ENCODE measurements around the gene WBP1. TPM values are rescaled to one million over a fixed set of nuclear protein-coding genes. Genes with fewer than 3 reads are reported as not detected.

Gene WBP1
- total and polyA plus RNA-seq, 10 of the 15 experiments (the other 5 are each of a cell fraction or from before 2014, with no cell fraction given) = 4.2 to 76.8 (median 43.8) TPM

DNA sequence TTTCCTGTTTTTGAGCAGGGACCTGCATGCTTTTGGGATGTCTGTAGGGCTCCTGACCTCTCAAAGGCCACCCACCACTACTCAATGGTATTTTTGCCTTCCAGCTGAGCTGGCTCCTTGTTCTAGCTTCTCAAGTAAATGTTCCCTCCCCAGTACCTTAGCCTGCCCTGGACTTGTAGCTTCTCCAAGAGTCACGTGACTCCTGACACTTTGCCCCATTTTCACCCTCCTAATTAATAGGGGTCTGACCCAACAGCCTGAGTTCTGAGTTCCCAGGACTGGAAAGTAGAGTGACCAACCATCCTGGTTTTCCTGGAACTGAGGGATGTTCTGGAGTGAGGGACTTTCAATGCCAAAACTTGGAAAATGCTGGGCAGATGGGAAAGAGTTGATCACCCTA, 37.2 kb downstream of the WBP1 start:
- BruUV-seq (replicated peaks) = no TSS peak
- ChIA-PET CTCF (interaction anchor here (0.6 to 19.4 kb wide), 4 partner anchors 12 to 234 kb away, joined by 3 to 280 read pairs (median 3); partner anchors contain the start of genes CCDC142, PCGF1 and TTC31), POLR2A (no interaction called here), SMC1A (ENCODE audit: uncharacterized antibody, unreplicated experiment) (interaction anchor here (1.0 kb wide), 1 partner anchor 37 kb away, joined by 3 read pairs; no protein-coding TSS in a partner anchor), RAD21 (ENCODE audit: unreplicated experiment) (no interaction called here)
- Histone ChIP-seq H3K4me2 (ENCODE audit: control insufficient read depth, insufficient read depth) (no peak overlapping the region), H3K9me3 (replicated peaks; ENCODE audit: control insufficient read depth, insufficient read depth, low read length) (no peaks in the 10 kb centered on the region), H3K4me1 (ENCODE audit: control insufficient read depth, insufficient read depth, low read length) (peaks cover 6% of the 10 kb centered on the region; the same call in 1 of the 2 replicates), H3K27ac (ENCODE audit: control insufficient read depth, insufficient read depth) (no peak overlapping the region), H2AFZ (ENCODE audit: control insufficient read depth, low read depth, low read length) (no peak overlapping the region), H3K79me2 (ENCODE audit: control insufficient read depth, insufficient read depth, low read length) (no peaks in the 10 kb centered on the region), H3K4me3 (no peak overlapping the region), H3K27me3 (replicated peaks in 1 of 2; ENCODE audit: control insufficient read depth in 2 of 2, insufficient read depth in 2 of 2, low read length in 1 of 2) (peaks cover 11 to 16% of the 10 kb centered on the region in 2 experiments; a peak in 3 of 4 replicates), H3K9ac (ENCODE audit: control insufficient read depth, insufficient read depth, low read length) (no peak overlapping the region), H4K20me1 (ENCODE audit: control insufficient read depth, insufficient read depth) (no peaks in the 10 kb centered on the region), H3K36me3 (ENCODE audit: control insufficient read depth in 2 of 2, insufficient read depth in 2 of 2, low read length in 1 of 2) (peaks cover 12 to 13% of the 10 kb centered on the region in 2 experiments; a peak in 3 of 4 replicates)
- no peak for TF ChIP-seq KAT2A (conservative IDR thresholded peaks at IDR 0.05; ENCODE audit: control insufficient read depth, low read depth, low read length)
- no peak for TF ChIP-seq MEF2A (IDR thresholded peaks at IDR 0.05; ENCODE audit: insufficient read depth, low read depth, low read length)
- TF ChIP-seq YBX1 (IDR thresholded peaks at IDR 0.05) = no peak
- DNase-seq (ENCODE audit: low read depth, low spot score) (no peak), FAIRE-seq (no peak), ATAC-seq (no peak)
- intact Hi-C loops (cut with micrococcal nuclease; ENCODE audit: unreplicated experiment) (no loop called here), in situ Hi-C loops (cut with MboI) (no loop called here)
- WGBS (ENCODE audit: insufficient coverage, insufficient replicate concordance, low lambda C conversion rate, missing lambda C conversion rate) = 100% methylated on average over 1 of the region's 1 CpG

DNA sequence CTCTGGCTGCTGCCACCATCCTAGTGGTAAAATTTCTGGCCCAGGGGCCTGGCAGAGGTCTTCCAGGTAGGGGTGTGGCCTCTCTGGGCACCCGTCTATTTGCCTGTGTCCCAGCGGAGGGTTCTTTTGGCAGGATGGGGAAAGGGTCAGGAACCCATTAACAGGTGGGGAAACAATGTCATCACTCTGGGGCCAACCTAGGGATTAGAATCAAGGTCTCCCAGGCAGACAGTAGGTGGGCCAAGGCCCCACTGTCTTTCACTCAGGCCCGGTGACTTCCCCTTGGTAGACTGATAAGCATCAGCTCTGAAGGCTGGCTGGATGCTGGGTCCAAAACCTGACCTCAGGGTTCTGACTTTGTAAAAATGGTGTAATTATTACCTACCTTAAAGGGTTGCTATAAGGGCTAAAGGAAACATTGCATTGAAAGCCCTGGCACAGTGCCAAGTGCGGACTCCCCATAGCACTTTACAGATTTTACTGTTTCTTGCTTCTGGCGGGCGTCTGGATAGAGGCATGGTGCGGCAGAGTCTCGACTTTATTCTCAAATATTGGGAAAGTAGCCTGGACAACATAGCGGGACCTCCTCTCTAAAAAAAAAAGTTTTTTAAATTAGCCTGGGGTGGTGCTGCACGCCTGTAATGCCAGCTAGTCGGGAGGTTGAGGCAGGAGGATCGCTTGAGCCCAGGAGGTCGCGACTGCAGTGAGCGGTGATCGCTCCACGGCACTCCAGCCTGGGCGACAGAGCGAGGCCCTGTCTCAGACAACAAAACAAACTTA, 38.9 kb downstream of the WBP1 start:
- ATAC-seq (no peak), DNase-seq (ENCODE audit: low read depth, low spot score) (no peak), FAIRE-seq (no peak)
- Histone ChIP-seq H3K4me3 (no peak overlapping the region), H3K27me3 (replicated peaks in 1 of 2; ENCODE audit: control insufficient read depth in 2 of 2, insufficient read depth in 2 of 2, low read length in 1 of 2) (peaks cover 14 to 25% of the 10 kb centered on the region in 2 experiments; a peak in 3 of 4 replicates), H3K27ac (ENCODE audit: control insufficient read depth, insufficient read depth) (no peak overlapping the region), H3K36me3 (ENCODE audit: control insufficient read depth in 2 of 2, insufficient read depth in 2 of 2, low read length in 1 of 2) (peaks cover 4 to 6% of the 10 kb centered on the region in 2 experiments; a peak in 3 of 4 replicates), H3K9me3 (replicated peaks; ENCODE audit: control insufficient read depth, insufficient read depth, low read length) (no peaks in the 10 kb centered on the region), H4K20me1 (ENCODE audit: control insufficient read depth, insufficient read depth) (no peaks in the 10 kb centered on the region), H3K9ac (ENCODE audit: control insufficient read depth, insufficient read depth, low read length) (no peak overlapping the region), H3K79me2 (ENCODE audit: control insufficient read depth, insufficient read depth, low read length) (no peaks in the 10 kb centered on the region), H3K4me2 (ENCODE audit: control insufficient read depth, insufficient read depth) (peak overlapping the region; percentile 46), H2AFZ (ENCODE audit: control insufficient read depth, low read depth, low read length) (no peak overlapping the region), H3K4me1 (ENCODE audit: control insufficient read depth, insufficient read depth, low read length) (peaks cover 6% of the 10 kb centered on the region; the same call in 1 of the 2 replicates)
- intact Hi-C loops (cut with micrococcal nuclease; ENCODE audit: unreplicated experiment) = no loop called here
- BruUV-seq (replicated peaks) = no TSS peak
- WGBS (ENCODE audit: insufficient coverage, insufficient replicate concordance, low lambda C conversion rate, missing lambda C conversion rate) = 90% methylated on average over 19 of the region's 19 CpGs
- ChIA-PET RAD21 (ENCODE audit: unreplicated experiment) (no interaction called here), SMC1A (ENCODE audit: uncharacterized antibody, unreplicated experiment) (no interaction called here), POLR2A (no interaction called here), CTCF (interaction anchor here (13.9 to 19.4 kb wide), 2 partner anchors 89 to 91 kb away, joined by 231 to 280 read pairs; no protein-coding TSS in a partner anchor)
- TF ChIP-seq, protein P1, sequence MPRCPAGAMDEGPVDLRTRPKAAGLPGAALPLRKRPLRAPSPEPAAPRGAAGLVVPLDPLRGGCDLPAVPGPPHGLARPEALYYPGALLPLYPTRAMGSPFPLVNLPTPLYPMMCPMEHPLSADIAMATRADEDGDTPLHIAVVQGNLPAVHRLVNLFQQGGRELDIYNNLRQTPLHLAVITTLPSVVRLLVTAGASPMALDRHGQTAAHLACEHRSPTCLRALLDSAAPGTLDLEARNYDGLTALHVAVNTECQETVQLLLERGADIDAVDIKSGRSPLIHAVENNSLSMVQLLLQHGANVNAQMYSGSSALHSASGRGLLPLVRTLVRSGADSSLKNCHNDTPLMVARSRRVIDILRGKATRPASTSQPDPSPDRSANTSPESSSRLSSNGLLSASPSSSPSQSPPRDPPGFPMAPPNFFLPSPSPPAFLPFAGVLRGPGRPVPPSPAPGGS (IDR thresholded peaks at IDR 0.05; ENCODE audit: borderline replicate concordance, insufficient read depth, low read depth, low read length, poor library complexity, severe bottlenecking) = peak; percentile 60
- TF ChIP-seq NBN (IDR thresholded peaks at IDR 0.05) (no peak), POLR2A (IDR thresholded peaks at IDR 0.05; ENCODE audit: low read depth, low read length) (0 out of 2 replicates have a peak, but pooled peaks have one; percentile 37)
- in situ Hi-C loops (cut with MboI) = no loop called here
